Lower leg skin (tissue), 3 donors: ENCODE data around the gene SAMSN1.

Experiments used
- POLR2A ChIP-seq, 2 donors: fragments of 450-650 bp; IDR thresholded peaks; one replicate each; pipeline ENCODE4 v1.6.1; 2016 to 2017; ENCODE audit warnings: antibody characterized with exemption in 2 of 2, mild to moderate bottlenecking in 1 of 2, moderate library complexity in 1 of 2
- TF ChIP-seq, protein P1 (sequence below), 3 donors: fragments of 450-650 bp; IDR thresholded peaks; one replicate each; pipeline ENCODE4 v1.5.1; 2016; ENCODE audit warnings: antibody characterized with exemption in 3 of 3, mild to moderate bottlenecking in 3 of 3, moderate library complexity in 2 of 3

DNA sequence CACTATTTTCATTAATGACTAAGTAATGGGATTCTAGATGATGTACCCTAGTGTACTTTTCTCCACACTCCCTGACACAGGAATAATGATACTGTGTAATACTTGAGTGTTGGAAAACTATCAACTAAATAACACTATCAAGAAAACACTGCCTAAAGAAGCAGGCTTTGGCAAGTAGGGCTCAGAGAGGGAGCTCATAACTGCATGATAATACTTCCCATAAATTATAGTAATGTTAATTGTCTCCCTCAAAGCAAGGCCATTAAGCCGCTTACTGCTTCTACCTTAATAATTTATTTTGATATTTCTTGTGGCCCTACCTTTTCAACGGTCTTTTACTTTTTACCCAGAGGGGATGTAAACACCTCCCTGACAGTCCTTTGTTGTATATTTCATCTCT is 69.0 kb downstream of the SAMSN1 start:
- TF ChIP-seq, protein P1, sequence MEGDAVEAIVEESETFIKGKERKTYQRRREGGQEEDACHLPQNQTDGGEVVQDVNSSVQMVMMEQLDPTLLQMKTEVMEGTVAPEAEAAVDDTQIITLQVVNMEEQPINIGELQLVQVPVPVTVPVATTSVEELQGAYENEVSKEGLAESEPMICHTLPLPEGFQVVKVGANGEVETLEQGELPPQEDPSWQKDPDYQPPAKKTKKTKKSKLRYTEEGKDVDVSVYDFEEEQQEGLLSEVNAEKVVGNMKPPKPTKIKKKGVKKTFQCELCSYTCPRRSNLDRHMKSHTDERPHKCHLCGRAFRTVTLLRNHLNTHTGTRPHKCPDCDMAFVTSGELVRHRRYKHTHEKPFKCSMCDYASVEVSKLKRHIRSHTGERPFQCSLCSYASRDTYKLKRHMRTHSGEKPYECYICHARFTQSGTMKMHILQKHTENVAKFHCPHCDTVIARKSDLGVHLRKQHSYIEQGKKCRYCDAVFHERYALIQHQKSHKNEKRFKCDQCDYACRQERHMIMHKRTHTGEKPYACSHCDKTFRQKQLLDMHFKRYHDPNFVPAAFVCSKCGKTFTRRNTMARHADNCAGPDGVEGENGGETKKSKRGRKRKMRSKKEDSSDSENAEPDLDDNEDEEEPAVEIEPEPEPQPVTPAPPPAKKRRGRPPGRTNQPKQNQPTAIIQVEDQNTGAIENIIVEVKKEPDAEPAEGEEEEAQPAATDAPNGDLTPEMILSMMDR (IDR thresholded peaks at IDR 0.05) = no peak
- no peak for TF ChIP-seq POLR2A (IDR thresholded peaks at IDR 0.05)
